ENCODE data around the gene METTL25.
A peak's percentile ranks its signal among the peaks of the same experiment; 100 is the strongest.

Gene METTL25

GRCh38 chr12:82517027-82517426, 158.7 kb downstream of the METTL25 start:
- Histone ChIP-seq H2BK5ac (ENCODE audit: low read depth, low read length, poor library complexity) (no peak overlapping the region), H3K79me2 (ENCODE audit: control insufficient read depth, insufficient read depth, low read length, poor library complexity) (no peaks in the 10 kb centered on the region), H3K27me3 (ENCODE audit: insufficient read depth, low read length) (no peaks in the 10 kb centered on the region), H3K14ac (ENCODE audit: low read length) (no peak overlapping the region), H3K4me2 (ENCODE audit: low read length) (no peak overlapping the region), H2BK120ac (ENCODE audit: insufficient read depth, low read length, poor library complexity) (no peak overlapping the region), H4K8ac (ENCODE audit: low read depth, low read length) (no peak overlapping the region), H2AK5ac (ENCODE audit: low read length) (no peak overlapping the region), H3K9ac (ENCODE audit: low read length) (no peak overlapping the region), H3K4me3 (ENCODE audit: low read depth, low read length) (no peak overlapping the region), H2AFZ (ENCODE audit: insufficient read depth, low read length, poor library complexity) (no peak overlapping the region), H4K12ac (ENCODE audit: low read depth, low read length) (no peak overlapping the region), H2BK12ac (ENCODE audit: low read length) (no peak overlapping the region), H3K27ac (ENCODE audit: low read depth, low read length) (no peak overlapping the region), H3K9me3 (ENCODE audit: insufficient read depth, low read depth, low read length) (peaks cover 2% of the 10 kb centered on the region), H4K91ac (ENCODE audit: low read depth, low read length) (no peak overlapping the region), H3K36me3 (ENCODE audit: control insufficient read depth in 1 of 2, insufficient read depth in 2 of 2, low read length in 2 of 2) (no peaks in the 10 kb centered on the region), H3K79me1 (ENCODE audit: low read length) (no peaks in the 10 kb centered on the region), H3K18ac (ENCODE audit: low read length) (no peak overlapping the region), H3K4ac (ENCODE audit: low read depth, low read length) (no peak overlapping the region), H3K23ac (ENCODE audit: low read length) (no peak overlapping the region), H3K4me1 (ENCODE audit: control insufficient read depth in 1 of 2, insufficient read depth in 2 of 2, low read length in 2 of 2) (no peaks in the 10 kb centered on the region)
- peak in 1 of 2 donors; percentile 23 for DNase-seq

GRCh38 chr12:82517808-82518207, 159.5 kb downstream of the METTL25 start:
- H4K12ac ChIP-seq (ENCODE audit: low read depth, low read length) = no peak overlapping the region
- H2BK5ac ChIP-seq (ENCODE audit: low read depth, low read length, poor library complexity) = no peak overlapping the region
- H4K8ac ChIP-seq (ENCODE audit: low read depth, low read length) = no peak overlapping the region
- no peak overlapping the region for H3K4me2 ChIP-seq (ENCODE audit: low read length)
- H3K27me3 ChIP-seq (ENCODE audit: insufficient read depth, low read length) = no peaks in the 10 kb centered on the region
- H3K23ac ChIP-seq (ENCODE audit: low read length) = no peak overlapping the region
- DNase-seq = no peak
- H3K14ac ChIP-seq (ENCODE audit: low read length) = no peak overlapping the region
- H3K18ac ChIP-seq (ENCODE audit: low read length) = no peak overlapping the region
- no peaks in the 10 kb centered on the region for H3K79me2 ChIP-seq (ENCODE audit: control insufficient read depth, insufficient read depth, low read length, poor library complexity)
- no peak overlapping the region for H3K27ac ChIP-seq (ENCODE audit: low read depth, low read length)
- H2AFZ ChIP-seq (ENCODE audit: insufficient read depth, low read length, poor library complexity) = no peak overlapping the region
- H3K4me3 ChIP-seq (ENCODE audit: low read depth, low read length) = no peak overlapping the region
- no peak overlapping the region for H2AK5ac ChIP-seq (ENCODE audit: low read length)
- no peak overlapping the region for H3K9ac ChIP-seq (ENCODE audit: low read length)
- no peaks in the 10 kb centered on the region for H3K36me3 ChIP-seq (ENCODE audit: control insufficient read depth in 1 of 2, insufficient read depth in 2 of 2, low read length in 2 of 2)
- H4K91ac ChIP-seq (ENCODE audit: low read depth, low read length) = no peak overlapping the region
- H3K4ac ChIP-seq (ENCODE audit: low read depth, low read length) = no peak overlapping the region
- H2BK12ac ChIP-seq (ENCODE audit: low read length) = no peak overlapping the region
- no CpG with 5 or more reads among the region's 5 CpGs for WGBS (ENCODE audit: extremely low coverage, insufficient coverage, insufficient read length)
- H3K79me1 ChIP-seq (ENCODE audit: low read length) = no peaks in the 10 kb centered on the region
- H3K4me1 ChIP-seq (ENCODE audit: control insufficient read depth in 1 of 2, insufficient read depth in 2 of 2, low read length in 2 of 2) = no peaks in the 10 kb centered on the region
- H3K9me3 ChIP-seq (ENCODE audit: insufficient read depth, low read depth, low read length) = peaks cover 2% of the 10 kb centered on the region
- no peak overlapping the region for H2BK120ac ChIP-seq (ENCODE audit: insufficient read depth, low read length, poor library complexity)

- Histone ChIP-seq H3K79me2 (ENCODE audit: control insufficient read depth, insufficient read depth, low read length, poor library complexity) (no peaks in the 10 kb centered on the region), H3K18ac (ENCODE audit: low read length) (no peak overlapping the region), H3K9me3 (ENCODE audit: insufficient read depth, low read depth, low read length) (peaks cover 2% of the 10 kb centered on the region), H2AFZ (ENCODE audit: insufficient read depth, low read length, poor library complexity) (no peak overlapping the region), H3K4ac (ENCODE audit: low read depth, low read length) (no peak overlapping the region), H3K36me3 (ENCODE audit: control insufficient read depth in 1 of 2, insufficient read depth in 2 of 2, low read length in 2 of 2) (no peaks in the 10 kb centered on the region), H4K8ac (ENCODE audit: low read depth, low read length) (no peak overlapping the region), H2AK5ac (ENCODE audit: low read length) (no peak overlapping the region), H3K4me2 (ENCODE audit: low read length) (no peak overlapping the region), H3K27me3 (ENCODE audit: insufficient read depth, low read length) (no peaks in the 10 kb centered on the region), H3K9ac (ENCODE audit: low read length) (no peak overlapping the region), H3K27ac (ENCODE audit: low read depth, low read length) (no peak overlapping the region), H2BK5ac (ENCODE audit: low read depth, low read length, poor library complexity) (no peak overlapping the region), H3K79me1 (ENCODE audit: low read length) (no peaks in the 10 kb centered on the region), H3K23ac (ENCODE audit: low read length) (no peak overlapping the region), H3K14ac (ENCODE audit: low read length) (no peak overlapping the region), H4K12ac (ENCODE audit: low read depth, low read length) (no peak overlapping the region), H3K4me1 (ENCODE audit: control insufficient read depth in 1 of 2, insufficient read depth in 2 of 2, low read length in 2 of 2) (no peaks in the 10 kb centered on the region), H4K91ac (ENCODE audit: low read depth, low read length) (no peak overlapping the region), H2BK120ac (ENCODE audit: insufficient read depth, low read length, poor library complexity) (no peak overlapping the region), H2BK12ac (ENCODE audit: low read length) (no peak overlapping the region), H3K4me3 (ENCODE audit: low read depth, low read length) (no peak overlapping the region)
- DNase-seq = no peak
These were observed 161.2 kb downstream of the METTL25 start for GRCh38 chr12:82519510-82519909.

- H2AK5ac ChIP-seq (ENCODE audit: low read length) = no peak overlapping the region
- H3K23ac ChIP-seq (ENCODE audit: low read length) = no peak overlapping the region
- no peak overlapping the region for H4K12ac ChIP-seq (ENCODE audit: low read depth, low read length)
- H3K27ac ChIP-seq (ENCODE audit: low read depth, low read length) = no peak overlapping the region
- H4K91ac ChIP-seq (ENCODE audit: low read depth, low read length) = no peak overlapping the region
- H3K4me3 ChIP-seq (ENCODE audit: low read depth, low read length) = no peak overlapping the region
- no peaks in the 10 kb centered on the region for H3K79me1 ChIP-seq (ENCODE audit: low read length)
- H3K4me2 ChIP-seq (ENCODE audit: low read length) = no peak overlapping the region
- no peak overlapping the region for H2BK120ac ChIP-seq (ENCODE audit: insufficient read depth, low read length, poor library complexity)
- peaks cover 2% of the 10 kb centered on the region for H3K9me3 ChIP-seq (ENCODE audit: insufficient read depth, low read depth, low read length)
- WGBS (ENCODE audit: extremely low coverage, insufficient coverage, insufficient read length) = no CpG with 5 or more reads among the region's 4 CpGs
- H2AFZ ChIP-seq (ENCODE audit: insufficient read depth, low read length, poor library complexity) = no peak overlapping the region
- H3K36me3 ChIP-seq (ENCODE audit: control insufficient read depth in 1 of 2, insufficient read depth in 2 of 2, low read length in 2 of 2) = no peaks in the 10 kb centered on the region
- no peak overlapping the region for H2BK5ac ChIP-seq (ENCODE audit: low read depth, low read length, poor library complexity)
- no peak overlapping the region for H2BK12ac ChIP-seq (ENCODE audit: low read length)
- no peak overlapping the region for H3K18ac ChIP-seq (ENCODE audit: low read length)
- no peaks in the 10 kb centered on the region for H3K79me2 ChIP-seq (ENCODE audit: control insufficient read depth, insufficient read depth, low read length, poor library complexity)
- no peak overlapping the region for H3K4ac ChIP-seq (ENCODE audit: low read depth, low read length)
- no peaks in the 10 kb centered on the region for H3K4me1 ChIP-seq (ENCODE audit: control insufficient read depth in 1 of 2, insufficient read depth in 2 of 2, low read length in 2 of 2)
- H3K27me3 ChIP-seq (ENCODE audit: insufficient read depth, low read length) = no peaks in the 10 kb centered on the region
- no peak overlapping the region for H3K9ac ChIP-seq (ENCODE audit: low read length)
- DNase-seq = no peak
- H3K14ac ChIP-seq (ENCODE audit: low read length) = no peak overlapping the region
- no peak overlapping the region for H4K8ac ChIP-seq (ENCODE audit: low read depth, low read length)
These were observed 164.0 kb downstream of the METTL25 start for GRCh38 chr12:82522285-82522684.

GRCh38 chr12:82522762-82523161, 164.4 kb downstream of the METTL25 start:
- Histone ChIP-seq H3K27me3 (ENCODE audit: insufficient read depth, low read length) (no peaks in the 10 kb centered on the region), H3K4me2 (ENCODE audit: low read length) (no peak overlapping the region), H2BK5ac (ENCODE audit: low read depth, low read length, poor library complexity) (no peak overlapping the region), H3K9me3 (ENCODE audit: insufficient read depth, low read depth, low read length) (peaks cover 1% of the 10 kb centered on the region), H2BK120ac (ENCODE audit: insufficient read depth, low read length, poor library complexity) (no peak overlapping the region), H3K18ac (ENCODE audit: low read length) (no peak overlapping the region), H3K9ac (ENCODE audit: low read length) (no peak overlapping the region), H4K12ac (ENCODE audit: low read depth, low read length) (no peak overlapping the region), H3K14ac (ENCODE audit: low read length) (no peak overlapping the region), H4K91ac (ENCODE audit: low read depth, low read length) (no peak overlapping the region), H3K36me3 (ENCODE audit: control insufficient read depth in 1 of 2, insufficient read depth in 2 of 2, low read length in 2 of 2) (no peaks in the 10 kb centered on the region), H3K4me3 (ENCODE audit: low read depth, low read length) (no peak overlapping the region), H3K23ac (ENCODE audit: low read length) (no peak overlapping the region), H3K27ac (ENCODE audit: low read depth, low read length) (no peak overlapping the region), H3K4me1 (ENCODE audit: control insufficient read depth in 1 of 2, insufficient read depth in 2 of 2, low read length in 2 of 2) (no peaks in the 10 kb centered on the region), H2AK5ac (ENCODE audit: low read length) (no peak overlapping the region), H3K79me2 (ENCODE audit: control insufficient read depth, insufficient read depth, low read length, poor library complexity) (no peaks in the 10 kb centered on the region), H3K79me1 (ENCODE audit: low read length) (no peaks in the 10 kb centered on the region), H2BK12ac (ENCODE audit: low read length) (no peak overlapping the region), H3K4ac (ENCODE audit: low read depth, low read length) (no peak overlapping the region), H4K8ac (ENCODE audit: low read depth, low read length) (no peak overlapping the region), H2AFZ (ENCODE audit: insufficient read depth, low read length, poor library complexity) (no peak overlapping the region)
- DNase-seq = no peak

All from trophoblast cell (in vitro differentiated cells and primary cell).